Mesendoderm (in vitro differentiated cells): ENCODE results near the gene GCNT2. TPM values are rescaled to one million over a fixed set of nuclear protein-coding genes. Genes with fewer than 3 reads are reported as not detected.
A peak's percentile ranks its signal among the peaks of the same experiment; 100 is the strongest.

Source experiments
- DNase-seq: peaks from one replicate; pipeline ENCODE4 v3.0.0; 2013
- H2AK5ac ChIP-seq: 2 replicates; pipeline ENCODE4 v1.6.1; 2013; ENCODE audit warnings: low read length, inconsistent platforms
- H2BK120ac ChIP-seq: 2 replicates; pipeline ENCODE4 v1.6.1; 2013; ENCODE audit warnings: low read depth, mild to moderate bottlenecking, low read length, moderate library complexity, mixed read lengths
- H2BK15ac ChIP-seq: replicated peaks from 2 replicates; pipeline ENCODE4 v1.6.1; 2013; ENCODE audit warnings: low read depth, mild to moderate bottlenecking, moderate library complexity
- H2BK5ac ChIP-seq: 2 replicates; pipeline ENCODE4 v1.6.1; 2013; ENCODE audit warnings: low read length, inconsistent platforms
- H3K18ac ChIP-seq: 2 replicates; pipeline ENCODE4 v1.6.1; 2013; ENCODE audit warnings: mild to moderate bottlenecking, low read length, mixed read lengths
- H3K23ac ChIP-seq: one replicate; pipeline ENCODE4 v1.6.1; 2013; ENCODE audit warnings: low read length
- H3K27ac ChIP-seq: 2 replicates; pipeline ENCODE4 v1.5.1; 2013; ENCODE audit warnings: low read depth, mild to moderate bottlenecking, inconsistent platforms, low read length, moderate library complexity
- H3K27me3 ChIP-seq: 2 replicates; pipeline ENCODE4 v1.6.1; 2013; ENCODE audit warnings: low read length, control low read depth, mild to moderate bottlenecking, inconsistent platforms; ENCODE audit not compliant: insufficient read depth, poor library complexity
- H3K36me3 ChIP-seq: 2 replicates; pipeline ENCODE4 v1.6.1; 2013; ENCODE audit warnings: low read length, inconsistent platforms; ENCODE audit not compliant: control insufficient read depth, insufficient read depth
- H3K4ac ChIP-seq: one replicate; pipeline ENCODE4 v1.6.1; 2013; ENCODE audit warnings: low read depth, mild to moderate bottlenecking, low read length, moderate library complexity
- H3K4me1 ChIP-seq: 2 replicates; pipeline ENCODE4 v1.6.1; 2013; ENCODE audit warnings: low read depth, low read length, inconsistent platforms; ENCODE audit not compliant: control insufficient read depth
- H3K4me2 ChIP-seq: 2 replicates; pipeline ENCODE4 v1.6.1; 2013; ENCODE audit warnings: low read length
- H3K4me3 ChIP-seq: 2 replicates; pipeline ENCODE4 v1.5.1; 2013; ENCODE audit warnings: mild to moderate bottlenecking, low read length
- H3K56ac ChIP-seq: one replicate; pipeline ENCODE4 v1.6.1; 2013; ENCODE audit warnings: low read length
- H3K79me1 ChIP-seq: 2 replicates; pipeline ENCODE4 v1.6.1; 2013; ENCODE audit warnings: low read length, inconsistent platforms
- H3K79me2 ChIP-seq: 2 replicates; pipeline ENCODE4 v1.6.1; 2013; ENCODE audit warnings: mild to moderate bottlenecking, low read length; ENCODE audit not compliant: control insufficient read depth, insufficient read depth
- H3K9ac ChIP-seq: 2 replicates; pipeline ENCODE4 v1.6.1; 2013; ENCODE audit warnings: low read length, inconsistent platforms
- H4K5ac ChIP-seq: one replicate; pipeline ENCODE4 v1.6.1; 2013; ENCODE audit warnings: low read length
- H4K8ac ChIP-seq: one replicate; pipeline ENCODE4 v1.6.1; 2013; ENCODE audit warnings: low read depth, mild to moderate bottlenecking, control low read depth, low read length, moderate library complexity
- WGBS: extraction: QIAGEN DNeasy Blood & Tissue Kit; methylation state at CpG from one replicate; pipeline ENCODE4 v1.1.7; 2013; ENCODE audit warnings: low lambda C conversion rate, missing lambda C conversion rate; ENCODE audit not compliant: insufficient coverage; ENCODE audit errors: extremely low coverage; 5-methylcytosine and 5-hydroxymethylcytosine counted together
- polyA plus RNA-seq, 2 experiments: library from polyadenylated mRNA; stranded (reverse); fragments of 200-250 nt; gene quantifications; one replicate each; pipeline ENCODE4 v1.2.3, GENCODE V29; 2013

The GCNT2 gene
- polyA plus RNA-seq (2013, experiment 1 of 2) = 27.3 TPM
- polyA plus RNA-seq (2013, experiment 2 of 2) = 26.5 TPM

GRCh38 chr6:10521104-10521808, at the start of gene GCNT2:
Gene GCNT2 (plus strand): TSS chr6:10521351. CDS start chr6:10528912, 7,561 bp downstream.
- Histone ChIP-seq H3K4ac (peak within 1 kb of the TSS; percentile 55), H3K27me3 (no peaks in the 10 kb centered on the region), H3K18ac (peak within 1 kb of the TSS; percentile 86), H3K4me3 (no peak within 1 kb of the TSS), H2BK15ac (peak within 1 kb of the TSS; percentile 100), H3K36me3 (no peaks in the 10 kb centered on the region), H3K4me2 (peak within 1 kb of the TSS; percentile 15), H3K9ac (peak within 1 kb of the TSS; percentile 34), H3K23ac (peak within 1 kb of the TSS; percentile 34), H3K56ac (peak within 1 kb of the TSS; percentile 79), H2AK5ac (no peak within 1 kb of the TSS), H3K4me1 (peaks cover 7% of the 10 kb centered on the region), H4K8ac (no peak within 1 kb of the TSS), H2BK5ac (no peak within 1 kb of the TSS), H2BK120ac (peak within 1 kb of the TSS; percentile 93), H4K5ac (no peak within 1 kb of the TSS), H3K27ac (peak within 1 kb of the TSS; percentile 76), H3K79me1 (no peaks in the 10 kb centered on the region), H3K79me2 (no peaks in the 10 kb centered on the region)
- WGBS = no CpG with 5 or more reads among the region's 12 CpGs
- peak; percentile 94 for DNase-seq

- no CpG with 5 or more reads among the region's 3 CpGs for WGBS
- H3K18ac ChIP-seq = no peak overlapping the region
Observed at GRCh38 chr6:10472634-10473033, 48.5 kb upstream of the GCNT2 start.

GRCh38 chr6:10478187-10479040, 42.7 kb upstream of the GCNT2 start:
- H3K79me1 ChIP-seq = no peaks in the 10 kb centered on the region
- no peaks in the 10 kb centered on the region for H3K4me1 ChIP-seq
- no peak overlapping the region for H4K5ac ChIP-seq
- H3K18ac ChIP-seq = no peak overlapping the region
- no peak overlapping the region for H2BK5ac ChIP-seq
- no peak overlapping the region for H3K9ac ChIP-seq
- no peak overlapping the region for H3K4me3 ChIP-seq
- no peak overlapping the region for H3K4me2 ChIP-seq
- no CpG with 5 or more reads among the region's 10 CpGs for WGBS
- H3K27ac ChIP-seq = no peak overlapping the region
- H3K79me2 ChIP-seq = no peaks in the 10 kb centered on the region
- no peak overlapping the region for H3K23ac ChIP-seq
- no peak overlapping the region for H2BK120ac ChIP-seq
- no peak overlapping the region for H3K56ac ChIP-seq
- H2AK5ac ChIP-seq = no peak overlapping the region
- no peaks in the 10 kb centered on the region for H3K36me3 ChIP-seq
- no peaks in the 10 kb centered on the region for H3K27me3 ChIP-seq
- no peak overlapping the region for H4K8ac ChIP-seq
- no peak overlapping the region for H3K4ac ChIP-seq
- peak; percentile 75 for DNase-seq
- H2BK15ac ChIP-seq = no peak overlapping the region

More at GRCh38 chr6:10472634-10473033, 48.5 kb upstream of the GCNT2 start:
- Histone ChIP-seq H3K27ac (no peak overlapping the region), H3K4me3 (no peak overlapping the region), H3K4ac (no peak overlapping the region), H4K8ac (no peak overlapping the region), H2AK5ac (no peak overlapping the region), H3K56ac (no peak overlapping the region), H3K4me1 (no peaks in the 10 kb centered on the region), H3K9ac (no peak overlapping the region), H2BK15ac (no peak overlapping the region), H4K5ac (no peak overlapping the region), H3K23ac (no peak overlapping the region), H2BK120ac (no peak overlapping the region), H3K79me2 (no peaks in the 10 kb centered on the region), H3K4me2 (no peak overlapping the region), H3K27me3 (no peaks in the 10 kb centered on the region), H2BK5ac (no peak overlapping the region), H3K79me1 (no peaks in the 10 kb centered on the region), H3K36me3 (no peaks in the 10 kb centered on the region)
- no peak for DNase-seq

GRCh38 chr6:10479939-10480700, 41.0 kb upstream of the GCNT2 start:
- no peaks in the 10 kb centered on the region for H3K27me3 ChIP-seq
- H2BK120ac ChIP-seq = no peak overlapping the region
- H2BK5ac ChIP-seq = no peak overlapping the region
- DNase-seq = peak; percentile 28
- no peaks in the 10 kb centered on the region for H3K79me1 ChIP-seq
- no peak overlapping the region for H3K4ac ChIP-seq
- no peak overlapping the region for H3K27ac ChIP-seq
- no peaks in the 10 kb centered on the region for H3K79me2 ChIP-seq
- H4K5ac ChIP-seq = no peak overlapping the region
- no peak overlapping the region for H2AK5ac ChIP-seq
- H3K4me1 ChIP-seq = no peaks in the 10 kb centered on the region
- no peak overlapping the region for H3K18ac ChIP-seq
- no peak overlapping the region for H3K9ac ChIP-seq
- H3K36me3 ChIP-seq = no peaks in the 10 kb centered on the region
- H3K4me3 ChIP-seq = no peak overlapping the region
- WGBS = no CpG with 5 or more reads among the region's 7 CpGs
- H3K23ac ChIP-seq = no peak overlapping the region
- no peak overlapping the region for H3K4me2 ChIP-seq
- no peak overlapping the region for H3K56ac ChIP-seq
- no peak overlapping the region for H2BK15ac ChIP-seq
- H4K8ac ChIP-seq = no peak overlapping the region

GRCh38 chr6:10481101-10481500, 40.0 kb upstream of the GCNT2 start:
- Histone ChIP-seq H3K23ac (no peak overlapping the region), H3K9ac (no peak overlapping the region), H3K79me2 (no peaks in the 10 kb centered on the region), H4K8ac (no peak overlapping the region), H3K56ac (no peak overlapping the region), H3K18ac (no peak overlapping the region), H2AK5ac (no peak overlapping the region), H3K4me2 (no peak overlapping the region), H3K4ac (no peak overlapping the region), H2BK120ac (no peak overlapping the region), H3K27me3 (no peaks in the 10 kb centered on the region), H3K4me1 (no peaks in the 10 kb centered on the region), H3K27ac (no peak overlapping the region), H3K4me3 (no peak overlapping the region), H3K79me1 (no peaks in the 10 kb centered on the region), H2BK5ac (no peak overlapping the region), H2BK15ac (no peak overlapping the region), H4K5ac (no peak overlapping the region), H3K36me3 (no peaks in the 10 kb centered on the region)
- peak; percentile 55 for DNase-seq
- WGBS = no CpG with 5 or more reads among the region's 1 CpG
